Measurements from ENCODE around the gene TUBG1.

DNA sequence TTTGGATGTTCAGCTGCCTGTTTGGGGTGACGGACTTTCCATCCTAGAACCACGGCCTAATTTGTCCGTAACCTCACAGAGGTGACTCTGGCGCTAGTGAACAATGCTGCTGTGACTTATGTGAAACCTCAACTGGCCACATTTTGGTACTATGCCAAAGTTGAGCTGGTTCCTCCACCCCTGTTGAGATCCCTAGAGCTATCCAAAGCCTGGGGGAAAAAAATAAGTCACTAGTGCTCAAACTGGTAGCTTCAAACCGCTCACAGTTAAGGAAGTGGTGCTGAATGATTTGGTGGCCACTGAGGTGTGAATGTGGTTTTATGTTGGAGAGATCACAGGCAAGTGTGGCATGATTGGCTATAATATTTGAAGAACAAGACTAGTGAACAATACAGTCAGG, 38.3 kb downstream of the TUBG1 start:
- TF ChIP-seq, protein P1, sequence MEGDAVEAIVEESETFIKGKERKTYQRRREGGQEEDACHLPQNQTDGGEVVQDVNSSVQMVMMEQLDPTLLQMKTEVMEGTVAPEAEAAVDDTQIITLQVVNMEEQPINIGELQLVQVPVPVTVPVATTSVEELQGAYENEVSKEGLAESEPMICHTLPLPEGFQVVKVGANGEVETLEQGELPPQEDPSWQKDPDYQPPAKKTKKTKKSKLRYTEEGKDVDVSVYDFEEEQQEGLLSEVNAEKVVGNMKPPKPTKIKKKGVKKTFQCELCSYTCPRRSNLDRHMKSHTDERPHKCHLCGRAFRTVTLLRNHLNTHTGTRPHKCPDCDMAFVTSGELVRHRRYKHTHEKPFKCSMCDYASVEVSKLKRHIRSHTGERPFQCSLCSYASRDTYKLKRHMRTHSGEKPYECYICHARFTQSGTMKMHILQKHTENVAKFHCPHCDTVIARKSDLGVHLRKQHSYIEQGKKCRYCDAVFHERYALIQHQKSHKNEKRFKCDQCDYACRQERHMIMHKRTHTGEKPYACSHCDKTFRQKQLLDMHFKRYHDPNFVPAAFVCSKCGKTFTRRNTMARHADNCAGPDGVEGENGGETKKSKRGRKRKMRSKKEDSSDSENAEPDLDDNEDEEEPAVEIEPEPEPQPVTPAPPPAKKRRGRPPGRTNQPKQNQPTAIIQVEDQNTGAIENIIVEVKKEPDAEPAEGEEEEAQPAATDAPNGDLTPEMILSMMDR (IDR thresholded peaks at IDR 0.05): no peak
- no peak for TF ChIP-seq POLR2AphosphoS5 (IDR thresholded peaks at IDR 0.05)

All from breast epithelium (tissue), 3 donors.